ENCODE measurements around the gene SORCS3.

DNA sequence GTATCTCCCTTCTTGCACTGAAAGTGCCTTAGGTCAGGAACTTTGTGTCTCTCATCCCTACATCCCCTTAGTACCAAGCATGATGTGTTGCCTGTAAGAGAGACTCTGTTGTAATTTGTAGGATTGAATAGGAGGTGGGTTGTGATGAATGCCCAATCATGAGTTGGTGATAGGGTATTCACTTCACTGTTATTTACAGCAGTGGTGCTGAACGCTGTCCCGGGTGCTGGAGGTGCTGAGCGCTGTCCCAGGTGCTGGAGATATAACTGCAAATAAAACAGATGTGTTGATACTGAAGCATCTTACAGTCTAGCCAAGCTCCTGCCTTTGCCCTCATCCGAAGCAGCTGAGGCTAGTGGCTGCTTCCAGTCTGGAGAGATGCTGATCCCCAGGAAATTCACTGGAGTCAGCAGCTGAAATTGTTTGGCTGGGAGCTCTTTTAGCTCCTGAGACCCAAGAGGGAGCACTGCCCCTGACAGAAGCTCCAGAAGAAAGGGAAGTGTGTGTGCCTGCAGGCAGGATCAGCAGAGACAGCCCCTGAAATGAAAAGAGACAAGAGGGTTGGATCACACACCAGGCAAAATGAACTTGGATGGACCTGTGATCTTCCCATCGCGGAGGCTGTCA, 183.4 kb downstream of the SORCS3 start:
- TF ChIP-seq POLR2AphosphoS5 (IDR thresholded peaks at IDR 0.05; ENCODE audit: low read depth, low read length) = no peak
- TF ChIP-seq POLR2A (IDR thresholded peaks at IDR 0.05; ENCODE audit: low read depth, low read length) = no peak
